ENCODE measurements around the gene ENTREP1. TPM values are rescaled to one million over a fixed set of nuclear protein-coding genes. Genes with fewer than 3 reads are reported as not detected.
A peak's percentile ranks its signal among the peaks of the same experiment; 100 is the strongest.

ENTREP1 gene
- total RNA-seq, 1 donor from 2014 or later = 0.53 TPM

GRCh38 chr9:69314547-69314946 is 10.5 kb upstream of the ENTREP1 start:
- FAIRE-seq = no peak
- Histone ChIP-seq H3K36me3 (ENCODE audit: control insufficient read depth, insufficient read depth, low read length) (no peaks in the 10 kb centered on the region), H3K27me3 (ENCODE audit: control insufficient read depth, insufficient read depth, low read length) (no peaks in the 10 kb centered on the region), H3K4me3 (ENCODE audit: low read depth, low read length) (no peak overlapping the region)
- TF ChIP-seq CTCF (IDR thresholded peaks at IDR 0.05; ENCODE audit: insufficient read depth, low read length, severe bottlenecking) = no peak
- DNase-seq (ENCODE audit: low read depth) = peak; percentile 63

- H3K36me3 ChIP-seq (ENCODE audit: control insufficient read depth, insufficient read depth, low read length) = no peaks in the 10 kb centered on the region
- FAIRE-seq = no peak
- H3K4me3 ChIP-seq (ENCODE audit: low read depth, low read length) = no peak overlapping the region
- TF ChIP-seq CTCF (IDR thresholded peaks at IDR 0.05; ENCODE audit: insufficient read depth, low read length, severe bottlenecking) = no peak
- peak; percentile 74 for DNase-seq (ENCODE audit: low read depth)
- no peaks in the 10 kb centered on the region for H3K27me3 ChIP-seq (ENCODE audit: control insufficient read depth, insufficient read depth, low read length)
Observed at GRCh38 chr9:69317081-69317480, 7.9 kb upstream of the ENTREP1 start.

- Histone ChIP-seq H3K27me3 (ENCODE audit: control insufficient read depth, insufficient read depth, low read length) (no peaks in the 10 kb centered on the region), H3K36me3 (ENCODE audit: control insufficient read depth, insufficient read depth, low read length) (no peaks in the 10 kb centered on the region), H3K4me3 (ENCODE audit: low read depth, low read length) (no peak overlapping the region)
- FAIRE-seq (no peak), DNase-seq (ENCODE audit: low read depth) (no peak)
- no peak for TF ChIP-seq CTCF (IDR thresholded peaks at IDR 0.05; ENCODE audit: insufficient read depth, low read length, severe bottlenecking)
Observed at GRCh38 chr9:69317894-69318293, 7.1 kb upstream of the ENTREP1 start.

- Histone ChIP-seq H3K27me3 (ENCODE audit: control insufficient read depth, insufficient read depth, low read length) (no peaks in the 10 kb centered on the region), H3K36me3 (ENCODE audit: control insufficient read depth, insufficient read depth, low read length) (no peaks in the 10 kb centered on the region), H3K4me3 (ENCODE audit: low read depth, low read length) (no peak overlapping the region)
- DNase-seq (ENCODE audit: low read depth) = no peak
- TF ChIP-seq CTCF (IDR thresholded peaks at IDR 0.05; ENCODE audit: insufficient read depth, low read length, severe bottlenecking) = no peak
- no peak for FAIRE-seq
Observed at GRCh38 chr9:69319324-69320025, 5.5 kb upstream of the ENTREP1 start.

- Histone ChIP-seq H3K36me3 (ENCODE audit: control insufficient read depth, insufficient read depth, low read length) (no peaks in the 10 kb centered on the region), H3K4me3 (ENCODE audit: low read depth, low read length) (no peak overlapping the region), H3K27me3 (ENCODE audit: control insufficient read depth, insufficient read depth, low read length) (no peaks in the 10 kb centered on the region)
- FAIRE-seq (no peak), DNase-seq (ENCODE audit: low read depth) (peak; percentile 12)
- TF ChIP-seq CTCF (IDR thresholded peaks at IDR 0.05; ENCODE audit: insufficient read depth, low read length, severe bottlenecking) = no peak
Observed at GRCh38 chr9:69322256-69322655, 2.8 kb upstream of the ENTREP1 start.

GRCh38 chr9:69323861-69324260 is 1.2 kb upstream of the ENTREP1 start:
- no peak overlapping the region for H3K4me3 ChIP-seq (ENCODE audit: low read depth, low read length)
- no peaks in the 10 kb centered on the region for H3K27me3 ChIP-seq (ENCODE audit: control insufficient read depth, insufficient read depth, low read length)
- H3K36me3 ChIP-seq (ENCODE audit: control insufficient read depth, insufficient read depth, low read length) = no peaks in the 10 kb centered on the region
- FAIRE-seq (no peak), DNase-seq (ENCODE audit: low read depth) (no peak)
- TF ChIP-seq CTCF (IDR thresholded peaks at IDR 0.05; ENCODE audit: insufficient read depth, low read length, severe bottlenecking) = no peak
